Subcutaneous adipose tissue (tissue), 4 donors: ENCODE measurements around the gene PTPRA. TPM values are rescaled to one million over a fixed set of nuclear protein-coding genes. Genes with fewer than 3 reads are reported as not detected.

Experiments
- total RNA-seq, 4 donors: library from RNA; depleted of rRNA; stranded (reverse); fragments of >200 nt; gene quantifications; one replicate each; pipeline ENCODE4 v1.1.0, GENCODE V29; 2016
- TF ChIP-seq, protein P1 (sequence below): fragments of 450-650 bp; IDR thresholded peaks from one replicate; pipeline ENCODE4 v1.5.1; 2016; ENCODE audit warnings: low read depth, mild to moderate bottlenecking, control low read depth, antibody characterized with exemption, moderate library complexity

Gene PTPRA
- total RNA-seq, 4 donors from 2014 or later = 64.4 to 99.5 (median 95.3) TPM

- TF ChIP-seq, protein P1, sequence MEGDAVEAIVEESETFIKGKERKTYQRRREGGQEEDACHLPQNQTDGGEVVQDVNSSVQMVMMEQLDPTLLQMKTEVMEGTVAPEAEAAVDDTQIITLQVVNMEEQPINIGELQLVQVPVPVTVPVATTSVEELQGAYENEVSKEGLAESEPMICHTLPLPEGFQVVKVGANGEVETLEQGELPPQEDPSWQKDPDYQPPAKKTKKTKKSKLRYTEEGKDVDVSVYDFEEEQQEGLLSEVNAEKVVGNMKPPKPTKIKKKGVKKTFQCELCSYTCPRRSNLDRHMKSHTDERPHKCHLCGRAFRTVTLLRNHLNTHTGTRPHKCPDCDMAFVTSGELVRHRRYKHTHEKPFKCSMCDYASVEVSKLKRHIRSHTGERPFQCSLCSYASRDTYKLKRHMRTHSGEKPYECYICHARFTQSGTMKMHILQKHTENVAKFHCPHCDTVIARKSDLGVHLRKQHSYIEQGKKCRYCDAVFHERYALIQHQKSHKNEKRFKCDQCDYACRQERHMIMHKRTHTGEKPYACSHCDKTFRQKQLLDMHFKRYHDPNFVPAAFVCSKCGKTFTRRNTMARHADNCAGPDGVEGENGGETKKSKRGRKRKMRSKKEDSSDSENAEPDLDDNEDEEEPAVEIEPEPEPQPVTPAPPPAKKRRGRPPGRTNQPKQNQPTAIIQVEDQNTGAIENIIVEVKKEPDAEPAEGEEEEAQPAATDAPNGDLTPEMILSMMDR = no peak
Observed at GRCh38 chr20:3084283-3084985, 211.2 kb downstream of the PTPRA start, which contains the start of gene AVP. Gene AVP, minus strand, starts transcription at chr20:3084724. Its CDS starts 50 bp downstream, at chr20:3084674.

DNA sequence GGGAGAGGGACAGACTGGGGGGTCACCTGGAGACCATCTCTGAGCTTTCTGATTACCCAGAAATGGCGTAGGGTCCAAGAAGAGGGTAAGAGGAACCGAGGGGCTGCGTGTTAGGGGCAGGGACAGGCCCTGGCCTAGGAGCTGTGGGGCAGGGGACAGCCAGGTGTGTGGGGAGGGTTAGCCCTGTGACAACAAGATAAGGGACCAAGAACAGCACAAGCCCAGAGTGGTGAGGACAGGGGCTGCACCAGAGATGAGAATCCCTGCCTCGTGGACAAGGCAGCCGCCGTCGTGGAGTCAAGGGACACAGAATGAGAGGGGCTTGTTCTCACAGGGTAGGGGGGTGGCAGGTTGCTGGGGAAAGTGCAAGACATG is 211.7 kb downstream of the PTPRA start:
- TF ChIP-seq, protein P1 = no peak

DNA sequence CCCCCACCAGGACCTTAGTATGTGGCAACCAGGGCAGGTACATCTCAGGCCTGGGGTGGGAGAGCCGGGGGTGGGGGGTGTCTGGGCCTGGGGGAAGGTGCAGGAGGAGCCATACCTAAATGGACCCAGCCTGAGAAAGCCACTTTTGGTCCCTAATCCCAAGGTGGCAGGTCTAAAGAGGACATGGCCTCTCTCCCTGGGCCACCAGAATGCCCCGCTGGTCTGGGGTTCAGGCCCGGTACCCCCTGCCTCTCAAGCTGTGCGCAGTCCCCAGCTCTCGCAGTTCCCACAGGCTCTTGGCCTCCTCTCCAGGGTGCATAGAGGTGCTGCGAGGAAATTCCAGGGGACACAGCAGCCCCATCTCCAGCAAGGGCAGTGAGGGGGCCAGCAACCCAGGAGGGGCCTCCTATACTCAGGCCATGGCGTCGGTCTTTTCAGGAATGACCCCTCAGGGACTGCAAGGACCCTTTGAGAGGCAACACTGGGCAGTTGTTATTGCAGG is 212.3 kb downstream of the PTPRA start:
- TF ChIP-seq, protein P1 = no peak

DNA sequence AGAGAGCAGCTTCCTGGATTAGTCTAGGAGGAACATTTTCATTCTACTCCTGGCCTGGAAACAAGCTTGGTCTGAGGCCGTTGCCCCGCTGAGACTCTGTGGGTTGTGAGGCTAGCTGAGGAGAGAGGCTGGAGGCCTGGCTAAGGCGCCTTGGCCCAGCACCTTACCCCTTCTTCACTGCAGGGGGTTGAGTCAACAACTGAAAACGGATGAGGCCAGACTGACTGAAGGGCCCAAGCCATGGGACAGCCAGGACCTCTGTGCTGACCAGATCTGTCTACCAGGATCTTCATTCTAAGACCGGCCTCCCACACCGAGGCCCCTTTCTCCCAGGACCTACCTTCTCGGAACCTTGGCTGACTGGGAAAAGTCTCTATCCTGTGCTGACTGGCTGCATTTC is 214.8 kb downstream of the PTPRA start:
- TF ChIP-seq, protein P1 = no peak

Other genes with a start within 250 kb of the PTPRA start
- 10 to 100 TPM; 47.3 to 99.5 (median 59.3) TPM for gene NOP56, start 220.8 kb upstream of the PTPRA start, total RNA-seq
- 100 to 1,000 TPM in 2 of 4 donors, 10 to 100 TPM in 2; 77.0 to 167 (median 97.3) TPM for gene IDH3B, start 209.3 kb upstream of the PTPRA start, total RNA-seq
- 1 to 10 TPM; 1.1 to 6.0 (median 1.8) TPM for gene EBF4, start 180.7 kb upstream of the PTPRA start, total RNA-seq
- gene CPXM1, start 72.9 kb upstream of the PTPRA start, total RNA-seq = 10 to 100 TPM in 3 of 4 donors, 1 to 10 TPM in 1; 9.8 to 85.5 (median 19.9) TPM
- 1 to 10 TPM in 1 of 4 donors, not detected in 3; 2.3 TPM for gene C20orf141, start 58.5 kb upstream of the PTPRA start, total RNA-seq
- not detected for gene TMEM239, start 57.1 kb upstream of the PTPRA start, total RNA-seq
- 10 to 100 TPM; 24.0 to 39.7 (median 26.8) TPM for gene PCED1A, start 32.8 kb upstream of the PTPRA start, total RNA-seq
- gene VPS16, start 32.7 kb upstream of the PTPRA start, total RNA-seq = 10 to 100 TPM; 23.3 to 45.2 (median 26.3) TPM
- gene GNRH2, start 170.1 kb downstream of the PTPRA start, total RNA-seq = not detected
- 10 to 100 TPM; 20.5 to 47.5 (median 30.4) TPM for gene MRPS26, start 172.6 kb downstream of the PTPRA start, total RNA-seq
- gene OXT, start 198.1 kb downstream of the PTPRA start, total RNA-seq = 1 to 10 TPM in 3 of 4 donors, not detected in 1; 2.0 to 3.5 (median 2.3) TPM
- 1 to 10 TPM in 2 of 4 donors, not detected in 2; 4.3 to 4.6 TPM for gene AVP, start 211.2 kb downstream of the PTPRA start, total RNA-seq